K562 (cell line): Measurements from ENCODE around the gene CPED1. TPM values are rescaled to one million over a fixed set of nuclear protein-coding genes. Genes with fewer than 3 reads are reported as not detected.

ENCODE experiments used
- ARID2 ChIP-seq: fragments of 450-650 bp; IDR thresholded peaks from 2 replicates; pipeline ENCODE4 v1.6.1; 2017; ENCODE audit warnings: antibody characterized with exemption, mild to moderate bottlenecking
- CEBPB ChIP-seq: fragments of 450-650 bp; IDR thresholded peaks from 2 replicates; pipeline ENCODE4 v1.6.1; 2016; ENCODE audit warnings: missing genetic modification characterization, missing compliant biosample characterization
- CTBP1 ChIP-seq: fragments of 450-650 bp; IDR thresholded peaks from 2 replicates; pipeline ENCODE4 v1.6.1; 2016; ENCODE audit warnings: borderline replicate concordance
- EGR1 ChIP-seq: fragments of 450-650 bp; conservative IDR thresholded peaks from 2 replicates; pipeline ENCODE4 v1.6.1; 2017; ENCODE audit warnings: mild to moderate bottlenecking
- ETV5 ChIP-seq: sonication (generic); formaldehyde crosslinking; IDR thresholded peaks from 2 replicates; pipeline ENCODE4 v1.4.0; 2020; ENCODE audit warnings: low read depth, mild to moderate bottlenecking, missing genetic modification reagents
- GABPA ChIP-seq: fragments of 200-800 bp; sonication (Bioruptor generic); conservative IDR thresholded peaks from 2 replicates; pipeline ENCODE4 v1.6.1; 2016; ENCODE audit warnings: low read depth, missing genetic modification characterization, missing compliant biosample characterization
- HDAC3 ChIP-seq: fragments of 450-650 bp; IDR thresholded peaks from 2 replicates; pipeline ENCODE4 v1.6.1; 2018; ENCODE audit warnings: borderline replicate concordance, mild to moderate bottlenecking, moderate library complexity; ENCODE audit not compliant: partially characterized antibody
- HDAC6 ChIP-seq: IDR thresholded peaks from 2 replicates; pipeline ENCODE4 v1.6.1; 2012; ENCODE audit warnings: low read depth, mild to moderate bottlenecking, control low read depth, inconsistent platforms, low read length, moderate library complexity
- HNRNPK ChIP-seq: fragments of 200-400 bp; formaldehyde crosslinking; IDR thresholded peaks from one replicate; pipeline ENCODE4 v1.6.1; 2018; ENCODE audit warnings: mild to moderate bottlenecking, low read depth, low read length; ENCODE audit not compliant: poor library complexity, severe bottlenecking
- KAT2B ChIP-seq: IDR thresholded peaks from one replicate; pipeline ENCODE4 v1.6.1; 2012; ENCODE audit warnings: low read depth, mild to moderate bottlenecking, control low read depth, inconsistent platforms, low read length, moderate library complexity
- MCM3 ChIP-seq: fragments of 450-650 bp; IDR thresholded peaks from 2 replicates; pipeline ENCODE4 v1.6.1; 2016
- NEUROD1 ChIP-seq: fragments of 150-350 bp; IDR thresholded peaks from 2 replicates; pipeline ENCODE4 v1.6.1; 2014; ENCODE audit warnings: borderline replicate concordance, low read length, low read depth; ENCODE audit not compliant: partially characterized antibody
- NFIX ChIP-seq: fragments of 250-450 bp; sonication (Bioruptor Pico); IDR thresholded peaks from 2 replicates; pipeline ENCODE4 v1.4.0; 2020; ENCODE audit warnings: low read depth, mild to moderate bottlenecking, moderate library complexity
- RFX5 ChIP-seq: IDR thresholded peaks from 2 replicates; pipeline ENCODE4 v1.6.1; 2011; ENCODE audit warnings: low read depth, mild to moderate bottlenecking, improper control_type of control experiment, low read length
- SMAD3 ChIP-seq: fragments of 450-650 bp; formaldehyde crosslinking; conservative IDR thresholded peaks from 2 replicates; pipeline ENCODE4 v1.4.0; 2020; ENCODE audit warnings: mild to moderate bottlenecking
- SMARCE1 ChIP-seq: fragments of 450-650 bp; IDR thresholded peaks from 2 replicates; pipeline ENCODE4 v1.7.1; 2016; ENCODE audit warnings: mild to moderate bottlenecking
- TBP ChIP-seq: optimal IDR thresholded peaks from 2 replicates; pipeline ENCODE3; 2011; ENCODE audit warnings: low read depth, low read length, improper control_type of control experiment
- YY1 ChIP-seq, 3 experiments: IDR thresholded peaks; 2 replicates each; pipeline ENCODE4 v1.6.1; 2011; ENCODE audit warnings: low read length in 2 of 3, mild to moderate bottlenecking in 2 of 3, moderate library complexity in 2 of 3, borderline replicate concordance in 1 of 3, control low read depth in 1 of 3, low read depth in 1 of 3; ENCODE audit not compliant: insufficient read depth in 3 of 3, insufficient replicate concordance in 2 of 3, control insufficient read depth in 1 of 3, insufficient read length in 1 of 3; ENCODE audit errors: extremely low read depth in 1 of 3
- ZNF146 ChIP-seq: IDR thresholded peaks from one replicate; pipeline ENCODE4 v1.6.1; 2018; ENCODE audit warnings: missing compliant biosample characterization; ENCODE audit not compliant: unreplicated experiment
- ZNF717 ChIP-seq: fragments of 250-450 bp; sonication (Bioruptor Pico); IDR thresholded peaks from 2 replicates; pipeline ENCODE4 v1.5.0; 2021
- ZNF785 ChIP-seq: fragments of 250-450 bp; sonication (Bioruptor Pico); IDR thresholded peaks from 2 replicates; pipeline ENCODE4 v1.4.0; 2020; ENCODE audit warnings: mild to moderate bottlenecking
- ZZZ3 ChIP-seq: fragments of 450-650 bp; IDR thresholded peaks from 2 replicates; pipeline ENCODE4 v1.6.1; 2016; ENCODE audit warnings: antibody characterized with exemption, mild to moderate bottlenecking, moderate library complexity
- polyA plus RNA-seq, 8 experiments: library from polyadenylated mRNA; depleted of rRNA in 4 of 8; stranded (reverse) in 5 of 8; unstranded in 3 of 8; fragments of >200 nt; fragmentation: Nextera tagmentation in 2 of 8; fragmentation: Illumina TruSeq in 1 of 8; extraction: Ambion mirVana in 2 of 8; extraction: Trizol in 1 of 8; gene quantifications; 2 replicates each; pipeline versions ENCODE4 v1.2.1 to v1.2.3, GENCODE V29; 2011 to 2014; ENCODE audit warnings: inconsistent platforms in 1 of 8, missing spikeins in 1 of 8
- total RNA-seq, 7 experiments: library from RNA; depleted of rRNA in 6 of 7; stranded (reverse); fragments of >200 nt in 6 of 7; fragmentation: Illumina TruSeq in 2 of 7; extraction: Trizol in 2 of 7; gene quantifications; 2 replicates each; pipeline versions ENCODE4 v1.2.1 to v1.2.3, GENCODE V29; 2011 to 2021; ENCODE audit warnings: low replicate concordance in 1 of 7
- TF ChIP-seq, protein P1 (sequence below): fragments of 450-650 bp; IDR thresholded peaks from 2 replicates; pipeline ENCODE4 v1.7.0; 2016; ENCODE audit warnings: borderline replicate concordance
- TF ChIP-seq, protein P2 (sequence below): fragments of 450-650 bp; IDR thresholded peaks from 2 replicates; pipeline ENCODE4 v1.6.1; 2018; ENCODE audit not compliant: partially characterized antibody

Gene CPED1
- total and polyA plus RNA-seq, 9 of the 15 experiments (the other 6 are each of a cell fraction or from before 2014, with no cell fraction given): 195 to 393 (median 290) TPM

DNA sequence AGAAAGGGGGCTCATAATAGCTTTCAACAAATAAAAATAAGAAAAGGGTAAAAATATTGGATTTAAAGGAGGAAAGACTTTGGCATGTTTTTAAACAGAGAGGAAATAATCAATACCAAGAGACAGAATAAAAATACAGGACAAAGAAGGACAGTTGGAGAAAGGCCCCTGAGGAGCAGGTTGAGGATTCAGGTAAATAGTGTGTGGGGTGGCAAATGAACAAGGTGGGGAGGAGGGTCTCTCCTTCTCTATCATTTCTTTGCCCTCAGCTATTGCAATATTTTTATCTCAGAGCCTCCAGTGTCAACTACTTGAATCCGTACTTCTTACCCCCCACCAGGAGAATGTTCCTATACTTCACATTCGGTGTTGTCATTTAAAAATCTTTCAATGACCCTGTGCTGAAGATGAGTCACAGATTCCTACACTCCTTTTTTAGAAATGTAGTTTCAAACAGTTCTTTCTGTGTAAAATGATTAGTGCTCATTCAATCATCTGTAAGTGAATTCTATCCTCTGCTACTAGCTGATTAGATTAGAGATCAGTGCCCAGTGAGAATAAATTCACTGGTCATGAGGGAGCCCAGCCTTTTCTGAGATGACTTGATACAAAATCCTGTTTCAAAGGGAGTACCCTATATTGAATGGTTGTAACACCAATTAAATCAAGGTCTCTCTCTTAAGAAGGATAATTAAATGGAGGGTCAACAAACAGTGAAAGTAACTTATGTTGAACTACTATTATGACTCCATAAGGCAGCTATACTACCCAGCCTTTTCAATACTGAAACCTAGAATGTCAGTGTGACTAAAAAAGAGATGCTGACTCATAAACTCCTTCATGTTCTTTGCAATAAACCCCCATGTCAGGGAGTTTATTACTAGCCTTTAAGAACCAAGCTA, 289.9 kb downstream of the CPED1 start (continued):
- TF ChIP-seq, protein P1, sequence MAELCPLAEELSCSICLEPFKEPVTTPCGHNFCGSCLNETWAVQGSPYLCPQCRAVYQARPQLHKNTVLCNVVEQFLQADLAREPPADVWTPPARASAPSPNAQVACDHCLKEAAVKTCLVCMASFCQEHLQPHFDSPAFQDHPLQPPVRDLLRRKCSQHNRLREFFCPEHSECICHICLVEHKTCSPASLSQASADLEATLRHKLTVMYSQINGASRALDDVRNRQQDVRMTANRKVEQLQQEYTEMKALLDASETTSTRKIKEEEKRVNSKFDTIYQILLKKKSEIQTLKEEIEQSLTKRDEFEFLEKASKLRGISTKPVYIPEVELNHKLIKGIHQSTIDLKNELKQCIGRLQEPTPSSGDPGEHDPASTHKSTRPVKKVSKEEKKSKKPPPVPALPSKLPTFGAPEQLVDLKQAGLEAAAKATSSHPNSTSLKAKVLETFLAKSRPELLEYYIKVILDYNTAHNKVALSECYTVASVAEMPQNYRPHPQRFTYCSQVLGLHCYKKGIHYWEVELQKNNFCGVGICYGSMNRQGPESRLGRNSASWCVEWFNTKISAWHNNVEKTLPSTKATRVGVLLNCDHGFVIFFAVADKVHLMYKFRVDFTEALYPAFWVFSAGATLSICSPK: no peak
- no peak for TF ChIP-seq GABPA (tag)
- TF ChIP-seq YY1 (IDR thresholded peaks at IDR 0.05; ENCODE audit: borderline replicate concordance in 1 of 3, control insufficient read depth in 1 of 3, extremely low read depth in 1 of 3, insufficient read depth in 3 of 3, insufficient read length in 1 of 3, insufficient replicate concordance in 2 of 3, low read depth in 1 of 3, low read length in 2 of 3): no peak
- TF ChIP-seq, protein P2, sequence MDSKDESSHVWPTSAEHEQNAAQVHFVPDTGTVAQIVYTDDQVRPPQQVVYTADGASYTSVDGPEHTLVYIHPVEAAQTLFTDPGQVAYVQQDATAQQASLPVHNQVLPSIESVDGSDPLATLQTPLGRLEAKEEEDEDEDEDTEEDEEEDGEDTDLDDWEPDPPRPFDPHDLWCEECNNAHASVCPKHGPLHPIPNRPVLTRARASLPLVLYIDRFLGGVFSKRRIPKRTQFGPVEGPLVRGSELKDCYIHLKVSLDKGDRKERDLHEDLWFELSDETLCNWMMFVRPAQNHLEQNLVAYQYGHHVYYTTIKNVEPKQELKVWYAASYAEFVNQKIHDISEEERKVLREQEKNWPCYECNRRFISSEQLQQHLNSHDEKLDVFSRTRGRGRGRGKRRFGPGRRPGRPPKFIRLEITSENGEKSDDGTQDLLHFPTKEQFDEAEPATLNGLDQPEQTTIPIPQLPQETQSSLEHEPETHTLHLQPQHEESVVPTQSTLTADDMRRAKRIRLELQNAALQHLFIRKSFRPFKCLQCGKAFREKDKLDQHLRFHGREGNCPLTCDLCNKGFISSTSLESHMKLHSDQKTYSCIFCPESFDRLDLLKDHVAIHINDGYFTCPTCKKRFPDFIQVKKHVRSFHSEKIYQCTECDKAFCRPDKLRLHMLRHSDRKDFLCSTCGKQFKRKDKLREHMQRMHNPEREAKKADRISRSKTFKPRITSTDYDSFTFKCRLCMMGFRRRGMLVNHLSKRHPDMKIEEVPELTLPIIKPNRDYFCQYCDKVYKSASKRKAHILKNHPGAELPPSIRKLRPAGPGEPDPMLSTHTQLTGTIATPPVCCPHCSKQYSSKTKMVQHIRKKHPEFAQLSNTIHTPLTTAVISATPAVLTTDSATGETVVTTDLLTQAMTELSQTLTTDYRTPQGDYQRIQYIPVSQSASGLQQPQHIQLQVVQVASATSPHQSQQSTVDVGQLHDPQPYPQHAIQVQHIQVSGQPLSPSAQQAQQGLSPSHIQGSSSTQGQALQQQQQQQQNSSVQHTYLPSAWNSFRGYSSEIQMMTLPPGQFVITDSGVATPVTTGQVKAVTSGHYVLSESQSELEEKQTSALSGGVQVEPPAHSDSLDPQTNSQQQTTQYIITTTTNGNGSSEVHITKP: no peak
- TF ChIP-seq SMAD3 (CRISPR knock-in tag): no peak
- peak; percentile 92; the same call in 1 of the 2 replicates for TF ChIP-seq SMARCE1
- TF ChIP-seq ETV5: no peak
- no peak for TF ChIP-seq HDAC6
- no peak for TF ChIP-seq ZZZ3
- TF ChIP-seq RFX5: no peak
- no peak for TF ChIP-seq ZNF785 (CRISPR knock-in tag)
- no peak for TF ChIP-seq ZNF146 (CRISPR knock-in tag)
- TF ChIP-seq CEBPB: no peak
- no peak for TF ChIP-seq ZNF717 (CRISPR knock-in tag)
- no peak for TF ChIP-seq TBP
- TF ChIP-seq CTBP1: no peak
- no peak for TF ChIP-seq ARID2
- no peak for TF ChIP-seq HNRNPK
- no peak for TF ChIP-seq KAT2B
- no peak for TF ChIP-seq MCM3
- no peak for TF ChIP-seq EGR1
- peak; percentile 55 for TF ChIP-seq HDAC3
- no peak for TF ChIP-seq NFIX (CRISPR knock-in tag)
- no peak for TF ChIP-seq NEUROD1
